Measurements from ENCODE around the gene ZDHHC14.
"Not testable (repeated sequence)": the region's sequence is repeated elsewhere in the genome, so short reads cannot be mapped to it uniquely, and the experiment has no call there.

The ZDHHC14 gene

GRCh38 chr6:157380779-157381561 is at the start of gene ZDHHC14:
TSS of gene ZDHHC14 (plus strand) at chr6:157381190.
- peak; percentile 79 for ATAC-seq (ENCODE audit: low read depth)

GRCh38 chr6:157332813-157333212 is 48.2 kb upstream of the ZDHHC14 start:
- no peaks in the 10 kb centered on the region for H3K9me3 Mint-ChIP-seq
- peaks cover 6% of the 10 kb centered on the region for H3K4me1 Mint-ChIP-seq
- H3K27ac Mint-ChIP-seq = no peak overlapping the region
- H3K27me3 Mint-ChIP-seq = peaks cover 10% of the 10 kb centered on the region
- DNase-seq (ENCODE audit: low spot score in 2 of 2) = peak in 1 of 2 donors; percentile 7
- peak; percentile 99 for ATAC-seq (ENCODE audit: low read depth)
- no peak overlapping the region for H3K4me3 Mint-ChIP-seq
- H3K36me3 Mint-ChIP-seq = no peaks in the 10 kb centered on the region

More at GRCh38 chr6:157380779-157381561, at the start of gene ZDHHC14:
- peak within 1 kb of the TSS; percentile 67 for H3K27ac Mint-ChIP-seq
- peak; percentile 87 to 94 for DNase-seq (ENCODE audit: low spot score in 2 of 2)
- peaks cover 13% of the 10 kb centered on the region for H3K36me3 Mint-ChIP-seq
- no peaks in the 10 kb centered on the region for H3K27me3 Mint-ChIP-seq
- H3K4me3 Mint-ChIP-seq = peak within 1 kb of the TSS; percentile 90
- no peaks in the 10 kb centered on the region for H3K9me3 Mint-ChIP-seq
- H3K4me1 Mint-ChIP-seq = peaks cover 38% of the 10 kb centered on the region

GRCh38 chr6:157333537-157333936 is 47.5 kb upstream of the ZDHHC14 start:
- no peak overlapping the region for H3K4me3 Mint-ChIP-seq
- peaks cover 8% of the 10 kb centered on the region for H3K27me3 Mint-ChIP-seq
- ATAC-seq (ENCODE audit: low read depth) (no peak), DNase-seq (ENCODE audit: low spot score in 2 of 2) (no peak)
- no peaks in the 10 kb centered on the region for H3K36me3 Mint-ChIP-seq
- H3K4me1 Mint-ChIP-seq = peaks cover 6% of the 10 kb centered on the region
- H3K27ac Mint-ChIP-seq = no peak overlapping the region
- H3K9me3 Mint-ChIP-seq = no peaks in the 10 kb centered on the region

- Mint-ChIP-seq H3K27me3 (peaks cover 8% of the 10 kb centered on the region), H3K4me1 (peaks cover 6% of the 10 kb centered on the region), H3K36me3 (no peaks in the 10 kb centered on the region), H3K9me3 (no peaks in the 10 kb centered on the region), H3K27ac (no peak overlapping the region), H3K4me3 (no peak overlapping the region)
- ATAC-seq (ENCODE audit: low read depth) (no peak), DNase-seq (ENCODE audit: low spot score in 2 of 2) (no peak)
Observed at GRCh38 chr6:157333956-157334355, 47.0 kb upstream of the ZDHHC14 start.

- Mint-ChIP-seq H3K27ac (no peak overlapping the region), H3K27me3 (peaks cover 12% of the 10 kb centered on the region)
Observed at GRCh38 chr6:157335829-157336228, 45.2 kb upstream of the ZDHHC14 start.

GRCh38 chr6:157337276-157337675 is 43.7 kb upstream of the ZDHHC14 start:
- not testable (repeated sequence) for H3K9me3 Mint-ChIP-seq; H3K4me1 Mint-ChIP-seq; H3K27ac Mint-ChIP-seq; DNase-seq (ENCODE audit: low spot score in 2 of 2); H3K4me3 Mint-ChIP-seq; H3K36me3 Mint-ChIP-seq; ATAC-seq (ENCODE audit: low read depth)
- peaks cover 13% of the 10 kb centered on the region for H3K27me3 Mint-ChIP-seq

More at GRCh38 chr6:157335829-157336228, 45.2 kb upstream of the ZDHHC14 start:
- ATAC-seq (ENCODE audit: low read depth) = no peak
- Mint-ChIP-seq H3K9me3 (no peaks in the 10 kb centered on the region), H3K4me1 (peaks cover 8% of the 10 kb centered on the region), H3K36me3 (no peaks in the 10 kb centered on the region), H3K4me3 (no peak overlapping the region)
- no peak for DNase-seq (ENCODE audit: low spot score in 2 of 2)

GRCh38 chr6:157337751-157338150 is 43.2 kb upstream of the ZDHHC14 start:
- no peak for DNase-seq (ENCODE audit: low spot score in 2 of 2)
- H3K9me3 Mint-ChIP-seq = no peaks in the 10 kb centered on the region
- no peak overlapping the region for H3K4me3 Mint-ChIP-seq
- H3K27ac Mint-ChIP-seq = no peak overlapping the region
- peaks cover 13% of the 10 kb centered on the region for H3K27me3 Mint-ChIP-seq
- ATAC-seq (ENCODE audit: low read depth) = no peak
- H3K4me1 Mint-ChIP-seq = peaks cover 5% of the 10 kb centered on the region
- no peaks in the 10 kb centered on the region for H3K36me3 Mint-ChIP-seq

GRCh38 chr6:157339432-157339831 is 41.6 kb upstream of the ZDHHC14 start:
- no peak overlapping the region for H3K27ac Mint-ChIP-seq
- no peaks in the 10 kb centered on the region for H3K36me3 Mint-ChIP-seq
- H3K27me3 Mint-ChIP-seq = peaks cover 9% of the 10 kb centered on the region
- H3K4me3 Mint-ChIP-seq = no peak overlapping the region
- no peak for DNase-seq (ENCODE audit: low spot score in 2 of 2)
- no peaks in the 10 kb centered on the region for H3K9me3 Mint-ChIP-seq
- peaks cover 2% of the 10 kb centered on the region for H3K4me1 Mint-ChIP-seq
- ATAC-seq (ENCODE audit: low read depth) = no peak

GRCh38 chr6:157343732-157344131 is 37.3 kb upstream of the ZDHHC14 start:
- DNase-seq (ENCODE audit: low spot score in 2 of 2) (no peak), ATAC-seq (ENCODE audit: low read depth) (no peak)
- Mint-ChIP-seq H3K4me1 (peaks cover 2% of the 10 kb centered on the region), H3K36me3 (peaks cover 3% of the 10 kb centered on the region), H3K9me3 (peaks cover 3% of the 10 kb centered on the region), H3K27ac (no peak overlapping the region), H3K4me3 (no peak overlapping the region), H3K27me3 (peaks cover 14% of the 10 kb centered on the region)

- ATAC-seq (ENCODE audit: low read depth) (no peak), DNase-seq (ENCODE audit: low spot score in 2 of 2) (no peak)
- H3K36me3 Mint-ChIP-seq = peaks cover 4% of the 10 kb centered on the region
- peaks cover 7% of the 10 kb centered on the region for H3K9me3 Mint-ChIP-seq
- peaks cover 11% of the 10 kb centered on the region for H3K27me3 Mint-ChIP-seq
- H3K27ac Mint-ChIP-seq = no peak overlapping the region
- no peaks in the 10 kb centered on the region for H3K4me1 Mint-ChIP-seq
- H3K4me3 Mint-ChIP-seq = no peak overlapping the region
Observed at GRCh38 chr6:157346373-157346772, 34.6 kb upstream of the ZDHHC14 start.

GRCh38 chr6:157358287-157358686 is 22.7 kb upstream of the ZDHHC14 start:
- no peak for ATAC-seq (ENCODE audit: low read depth)
- Mint-ChIP-seq H3K27me3 (peaks cover 23% of the 10 kb centered on the region), H3K27ac (no peak overlapping the region), H3K4me1 (no peaks in the 10 kb centered on the region), H3K4me3 (no peak overlapping the region), H3K9me3 (no peaks in the 10 kb centered on the region), H3K36me3 (no peaks in the 10 kb centered on the region)
- no peak for DNase-seq (ENCODE audit: low spot score in 2 of 2)

GRCh38 chr6:157361886-157362285 is 19.1 kb upstream of the ZDHHC14 start:
- Mint-ChIP-seq H3K9me3 (no peaks in the 10 kb centered on the region), H3K4me3 (no peak overlapping the region), H3K36me3 (no peaks in the 10 kb centered on the region), H3K27ac (no peak overlapping the region), H3K27me3 (peaks cover 21% of the 10 kb centered on the region), H3K4me1 (no peaks in the 10 kb centered on the region)
- ATAC-seq (ENCODE audit: low read depth) (no peak), DNase-seq (ENCODE audit: low spot score in 2 of 2) (no peak)

- peaks cover 23% of the 10 kb centered on the region for H3K27me3 Mint-ChIP-seq
- DNase-seq (ENCODE audit: low spot score in 2 of 2) (no peak), ATAC-seq (ENCODE audit: low read depth) (no peak)
- H3K36me3 Mint-ChIP-seq = no peaks in the 10 kb centered on the region
- H3K9me3 Mint-ChIP-seq = no peaks in the 10 kb centered on the region
- peaks cover 10% of the 10 kb centered on the region for H3K4me1 Mint-ChIP-seq
- H3K4me3 Mint-ChIP-seq = no peak overlapping the region
- no peak overlapping the region for H3K27ac Mint-ChIP-seq
Observed at GRCh38 chr6:157364705-157365104, 16.3 kb upstream of the ZDHHC14 start.

GRCh38 chr6:157366648-157367047 is 14.3 kb upstream of the ZDHHC14 start:
- H3K36me3 Mint-ChIP-seq = no peaks in the 10 kb centered on the region
- no peak for ATAC-seq (ENCODE audit: low read depth)
- no peaks in the 10 kb centered on the region for H3K9me3 Mint-ChIP-seq
- peaks cover 16% of the 10 kb centered on the region for H3K27me3 Mint-ChIP-seq
- peaks cover 14% of the 10 kb centered on the region for H3K4me1 Mint-ChIP-seq
- H3K4me3 Mint-ChIP-seq = no peak overlapping the region
- DNase-seq (ENCODE audit: low spot score in 2 of 2) = no peak
- H3K27ac Mint-ChIP-seq = no peak overlapping the region
